Sigmoid colon (tissue), 7 donors: Measurements from ENCODE around the gene NLRP9. TPM values are rescaled to one million over a fixed set of nuclear protein-coding genes. Genes with fewer than 3 reads are reported as not detected.
"Not testable (repeated sequence)": the region's sequence is repeated elsewhere in the genome, so short reads cannot be mapped to it uniquely, and the experiment has no call there.

ENCODE experiments used
- DNase-seq: peaks from one replicate; pipeline ENCODE4 v3.0.0-alpha.2; 2019
- H3K27ac ChIP-seq, 4 donors: fragments of 200-600 bp; sonication (generic); one replicate each; pipeline ENCODE4 v1.5.1; 2016 to 2019; ENCODE audit warnings: mild to moderate bottlenecking in 1 of 4
- H3K27me3 ChIP-seq, 3 donors: fragments of 200-600 bp; sonication (generic); one replicate each; pipeline ENCODE4 v1.5.1; 2019; ENCODE audit warnings: mild to moderate bottlenecking in 1 of 3
- H3K36me3 ChIP-seq, 4 donors: fragments of 200-600 bp; sonication (generic); one replicate each; pipeline ENCODE4 v1.5.1; 2016 to 2019
- H3K4me1 ChIP-seq, 4 donors: fragments of 200-600 bp; sonication (generic); one replicate each; pipeline ENCODE4 v1.5.1; 2017 to 2019
- H3K4me3 ChIP-seq, 4 donors: fragments of 200-600 bp; sonication (generic); one replicate each; pipeline ENCODE4 v1.5.1; 2017 to 2019; ENCODE audit warnings: mild to moderate bottlenecking in 2 of 4, moderate library complexity in 1 of 4
- H3K9me3 ChIP-seq, 4 donors: fragments of 200-600 bp in 3 of 4; sonication (generic) in 3 of 4; one replicate each; pipeline versions ENCODE4 v1.5.1 to v1.6.1; 2013 to 2019
- CTCF ChIP-seq, 4 experiments: fragments of 450-650 bp in 3 of 4; fragments of 200-600 bp in 1 of 4; IDR thresholded peaks; one replicate each; pipeline ENCODE4 v1.5.1; 2016 to 2019; ENCODE audit warnings: antibody characterized with exemption in 4 of 4, mild to moderate bottlenecking in 3 of 4, moderate library complexity in 2 of 4
- EP300 ChIP-seq, 4 donors: sonication (generic); formaldehyde crosslinking; IDR thresholded peaks; one replicate each; pipeline ENCODE4 v1.6.1; 2017; ENCODE audit warnings: antibody characterized with exemption in 4 of 4
- POLR2A ChIP-seq, 2 donors: fragments of 450-650 bp; IDR thresholded peaks; one replicate each; pipeline ENCODE4 v1.6.1; 2016; ENCODE audit warnings: antibody characterized with exemption in 2 of 2, mild to moderate bottlenecking in 2 of 2, moderate library complexity in 2 of 2
- POLR2AphosphoS5 ChIP-seq, 4 donors: sonication (generic); formaldehyde crosslinking; IDR thresholded peaks; one replicate each; pipeline ENCODE4 v1.6.1; 2017; ENCODE audit warnings: antibody characterized with exemption in 4 of 4
- WGBS, 2 donors: extraction: QIAGEN DNeasy Blood & Tissue Kit; methylation state at CpG; one replicate each; pipeline ENCODE4 v1.1.7; 2013; 5-methylcytosine and 5-hydroxymethylcytosine counted together
- intact Hi-C: fragments of 100-400 bp; cut with DNase I; formaldehyde crosslinking; loops from one replicate; pipeline ENCODE4 v1.15.1; 2023
- polyA plus RNA-seq, 3 donors: library from polyadenylated mRNA; stranded (reverse); fragments of 200-250 nt; gene quantifications; one replicate each; pipeline ENCODE4 v1.2.3, GENCODE V29; 2013
- total RNA-seq, 4 donors: library from RNA; depleted of rRNA; stranded (reverse); fragments of >200 nt; gene quantifications; one replicate each; pipeline ENCODE4 v1.1.0, GENCODE V29; 2016
- donor health status: healthy with polysubstance abuse.
- donor health status: Bipolar disorder and iron deficiency.
- donor health status: healthy.

Gene NLRP9
- total and polyA plus RNA-seq, 7 donors: not detected

GRCh38 chr19:55766466-55766865 is 28.3 kb upstream of the NLRP9 start:
- no peaks in the 10 kb centered on the region for H3K36me3 ChIP-seq
- H3K27ac ChIP-seq: no peak overlapping the region
- H3K4me1 ChIP-seq: no peaks in the 10 kb centered on the region
- intact Hi-C loops: no loop called here
- 65% methylated on average over 6 to 7 of the region's 7 CpGs for WGBS, 2 donors
- H3K9me3 ChIP-seq: peaks cover 0 to 3% (median 0%) of the 10 kb centered on the region in 4 donors
- no peak overlapping the region for H3K4me3 ChIP-seq
- TF ChIP-seq EP300 (IDR thresholded peaks at IDR 0.05): no peak
- no peak for TF ChIP-seq POLR2AphosphoS5 (IDR thresholded peaks at IDR 0.05)
- TF ChIP-seq CTCF (IDR thresholded peaks at IDR 0.05): no peak
- TF ChIP-seq POLR2A (IDR thresholded peaks at IDR 0.05): no peak
- peaks cover 0 to 4% (median 0%) of the 10 kb centered on the region in 3 donors for H3K27me3 ChIP-seq
- no peak for DNase-seq

GRCh38 chr19:55758797-55759196 is 20.6 kb upstream of the NLRP9 start, which contains the start of gene RFPL4A:
Gene RFPL4A, plus strand, starts transcription at chr19:55759097. Its CDS starts 2,704 bp downstream, at chr19:55761801.
- WGBS, 2 donors: 92 to 96% methylated on average over 2 of the region's 3 CpGs
- H3K36me3 ChIP-seq, H3K4me1 ChIP-seq, H3K27ac ChIP-seq, H3K4me3 ChIP-seq, intact Hi-C loops, H3K27me3 ChIP-seq, DNase-seq, H3K9me3 ChIP-seq: not testable (repeated sequence)

GRCh38 chr19:55756808-55757207 is 18.6 kb upstream of the NLRP9 start:
- DNase-seq, H3K9me3 ChIP-seq, intact Hi-C loops, H3K27me3 ChIP-seq, H3K27ac ChIP-seq, H3K4me1 ChIP-seq, H3K36me3 ChIP-seq, H3K4me3 ChIP-seq: not testable (repeated sequence)
- WGBS, 2 donors: 80 to 85% methylated on average over 4 of the region's 4 CpGs

GRCh38 chr19:55753401-55753800 is 15.2 kb upstream of the NLRP9 start:
- DNase-seq: no peak
- no peaks in the 10 kb centered on the region for H3K36me3 ChIP-seq
- H3K27me3 ChIP-seq: no peaks in the 10 kb centered on the region
- H3K27ac ChIP-seq: no peak overlapping the region
- TF ChIP-seq CTCF (IDR thresholded peaks at IDR 0.05) (no peak), POLR2A (IDR thresholded peaks at IDR 0.05) (no peak), EP300 (IDR thresholded peaks at IDR 0.05) (no peak), POLR2AphosphoS5 (IDR thresholded peaks at IDR 0.05) (no peak)
- no peak overlapping the region for H3K4me3 ChIP-seq
- H3K9me3 ChIP-seq: no peaks in the 10 kb centered on the region
- intact Hi-C loops: no loop called here
- WGBS, 2 donors: 14 to 51% methylated on average over 3 of the region's 3 CpGs
- H3K4me1 ChIP-seq: no peaks in the 10 kb centered on the region

GRCh38 chr19:55750715-55751114 is 12.5 kb upstream of the NLRP9 start:
- WGBS, 2 donors: 90 to 92% methylated on average over 6 of the region's 6 CpGs
- intact Hi-C loops: no loop called here
- H3K4me1 ChIP-seq: no peaks in the 10 kb centered on the region
- no peaks in the 10 kb centered on the region for H3K36me3 ChIP-seq
- H3K27me3 ChIP-seq: no peaks in the 10 kb centered on the region
- TF ChIP-seq CTCF (IDR thresholded peaks at IDR 0.05): no peak
- no peak for TF ChIP-seq POLR2AphosphoS5 (IDR thresholded peaks at IDR 0.05)
- no peak for TF ChIP-seq EP300 (IDR thresholded peaks at IDR 0.05)
- TF ChIP-seq POLR2A (IDR thresholded peaks at IDR 0.05): no peak
- H3K27ac ChIP-seq: no peak overlapping the region
- H3K4me3 ChIP-seq: no peak overlapping the region
- H3K9me3 ChIP-seq: no peaks in the 10 kb centered on the region
- DNase-seq: no peak

GRCh38 chr19:55730378-55730777 is 7.8 kb downstream of the NLRP9 start:
- DNase-seq, H3K27ac ChIP-seq, H3K4me3 ChIP-seq, H3K36me3 ChIP-seq, H3K9me3 ChIP-seq, intact Hi-C loops, H3K4me1 ChIP-seq, H3K27me3 ChIP-seq: not testable (repeated sequence)
- WGBS, 2 donors: 88 to 96% methylated on average over 2 of the region's 2 CpGs
